Mammary epithelial cell (primary cell): ENCODE data around the gene SYNE2.

ENCODE experiments used
- EZH2 ChIP-seq: IDR thresholded peaks from 2 replicates; pipeline ENCODE4 v1.6.1; 2012; ENCODE audit warnings: low read length, inconsistent platforms, borderline replicate concordance
- TF ChIP-seq, protein P1 (sequence below), 2 donors: IDR thresholded peaks in 1 of 2; conservative IDR thresholded peaks in 1 of 2; 2 replicates each; pipeline ENCODE4 v1.5.1; 2011 to 2012; ENCODE audit warnings: inconsistent platforms in 2 of 2, low read length in 2 of 2, mild to moderate bottlenecking in 2 of 2, control low read depth in 1 of 2, low read depth in 1 of 2; ENCODE audit not compliant: insufficient read depth in 1 of 2; ENCODE audit errors: extremely low read depth in 1 of 2

DNA sequence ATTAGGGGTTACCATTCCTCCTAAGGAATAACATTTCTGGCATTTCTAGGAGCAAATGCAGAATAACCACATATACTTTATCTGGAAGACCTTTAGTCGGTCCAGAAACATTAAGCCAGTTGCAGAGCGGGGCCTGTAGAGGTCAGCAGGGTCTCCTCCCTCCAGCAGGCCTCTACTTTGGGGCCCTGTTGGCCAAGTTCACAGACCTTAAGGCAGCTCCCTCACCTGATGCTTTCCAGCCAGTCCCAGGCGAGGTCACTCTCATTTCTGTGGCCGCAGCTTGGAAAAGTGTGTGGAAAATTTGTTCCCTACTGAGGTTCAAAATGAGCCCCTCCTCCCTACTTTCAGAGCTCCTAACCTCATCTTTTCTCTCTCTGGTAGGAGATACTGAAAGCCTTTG lies 367.3 kb downstream of the SYNE2 start:
- TF ChIP-seq, protein P1, sequence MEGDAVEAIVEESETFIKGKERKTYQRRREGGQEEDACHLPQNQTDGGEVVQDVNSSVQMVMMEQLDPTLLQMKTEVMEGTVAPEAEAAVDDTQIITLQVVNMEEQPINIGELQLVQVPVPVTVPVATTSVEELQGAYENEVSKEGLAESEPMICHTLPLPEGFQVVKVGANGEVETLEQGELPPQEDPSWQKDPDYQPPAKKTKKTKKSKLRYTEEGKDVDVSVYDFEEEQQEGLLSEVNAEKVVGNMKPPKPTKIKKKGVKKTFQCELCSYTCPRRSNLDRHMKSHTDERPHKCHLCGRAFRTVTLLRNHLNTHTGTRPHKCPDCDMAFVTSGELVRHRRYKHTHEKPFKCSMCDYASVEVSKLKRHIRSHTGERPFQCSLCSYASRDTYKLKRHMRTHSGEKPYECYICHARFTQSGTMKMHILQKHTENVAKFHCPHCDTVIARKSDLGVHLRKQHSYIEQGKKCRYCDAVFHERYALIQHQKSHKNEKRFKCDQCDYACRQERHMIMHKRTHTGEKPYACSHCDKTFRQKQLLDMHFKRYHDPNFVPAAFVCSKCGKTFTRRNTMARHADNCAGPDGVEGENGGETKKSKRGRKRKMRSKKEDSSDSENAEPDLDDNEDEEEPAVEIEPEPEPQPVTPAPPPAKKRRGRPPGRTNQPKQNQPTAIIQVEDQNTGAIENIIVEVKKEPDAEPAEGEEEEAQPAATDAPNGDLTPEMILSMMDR (conservative IDR thresholded peaks at IDR 0.05 in 1 of 2, IDR thresholded peaks at IDR 0.05 in 1 of 2; ENCODE audit: extremely low read depth in 1 of 2, insufficient read depth in 1 of 2, low read depth in 1 of 2, low read length in 2 of 2): no peak
- TF ChIP-seq EZH2: no peak
